SU-DHL-6 (cell line): ENCODE data around the gene CSNK2B.

ENCODE experiments used
- H2AFZ ChIP-seq: fragments of 200-600 bp; sonication (generic); 2 replicates; pipeline ENCODE4 v1.6.1; 2014; ENCODE audit warnings: low read depth, mild to moderate bottlenecking, moderate library complexity, mixed read lengths, antibody characterized with exemption, low read length; ENCODE audit not compliant: severe bottlenecking
- H3F3A ChIP-seq: fragments of 200-600 bp; shearing (Covaris generic); 2 replicates; pipeline ENCODE4 v1.6.0; 2016; ENCODE audit warnings: antibody characterized with exemption, mild to moderate bottlenecking; ENCODE audit not compliant: insufficient read depth
- H3K27ac ChIP-seq: fragments of 200-600 bp; sonication (generic); 2 replicates; pipeline ENCODE4 v1.5.1; 2016; ENCODE audit warnings: low read depth, mild to moderate bottlenecking, low read length, moderate library complexity, mixed read lengths
- H3K27me3 ChIP-seq: fragments of 200-600 bp; sonication (generic), shearing (Covaris generic); 2 replicates; pipeline ENCODE4 v1.6.0; 2014; ENCODE audit warnings: mild to moderate bottlenecking, low read length
- H3K36me3 ChIP-seq: fragments of 200-600 bp; sonication (generic); 2 replicates; pipeline ENCODE4 v1.6.1; 2014; ENCODE audit warnings: mild to moderate bottlenecking, low read length, mixed read lengths
- H3K4me2 ChIP-seq: fragments of 300-600, 200-600 bp; shearing (Covaris generic), sonication (generic); 2 replicates; pipeline ENCODE4 v1.6.0; 2014; ENCODE audit warnings: low read length, low read depth, mild to moderate bottlenecking; ENCODE audit not compliant: poor library complexity, severe bottlenecking
- H3K4me3 ChIP-seq: fragments of 200-600 bp; sonication (generic); 2 replicates; pipeline ENCODE4 v1.5.1; 2014; ENCODE audit warnings: antibody characterized with exemption, low read length, mild to moderate bottlenecking, mixed read lengths; ENCODE audit not compliant: insufficient read depth, poor library complexity, severe bottlenecking
- H3K79me2 ChIP-seq: fragments of 200-600 bp; sonication (generic); 2 replicates; pipeline ENCODE4 v1.6.1; 2014; ENCODE audit warnings: mild to moderate bottlenecking, low read length, moderate library complexity; ENCODE audit not compliant: insufficient read depth
- H3K9ac ChIP-seq: fragments of 200-600 bp; sonication (generic); 2 replicates; pipeline ENCODE4 v1.7.0; 2014; ENCODE audit warnings: mild to moderate bottlenecking, low read length
- H3K9me2 ChIP-seq: fragments of 200-600 bp; sonication (generic); replicated peaks from 2 replicates; pipeline ENCODE4 v1.6.1; 2014; ENCODE audit warnings: low read length; ENCODE audit not compliant: insufficient read depth
- H3K9me3 ChIP-seq: fragments of 200-600 bp; sonication (generic); 2 replicates; pipeline ENCODE4 v1.6.1; 2014; ENCODE audit warnings: low read length, mixed read lengths; ENCODE audit not compliant: insufficient read depth
- H4K20me1 ChIP-seq: fragments of 200-600 bp; sonication (generic); 2 replicates; pipeline ENCODE4 v1.6.1; 2014; ENCODE audit warnings: low read depth, mild to moderate bottlenecking, antibody characterized with exemption, low read length, moderate library complexity, mixed read lengths
- EZH2phosphoT487 ChIP-seq: fragments of 200-600 bp; sonication (generic), shearing (Covaris generic); conservative IDR thresholded peaks from 2 replicates; pipeline ENCODE4 v1.6.1; 2018; ENCODE audit warnings: mild to moderate bottlenecking, antibody characterized with exemption, low read length, moderate library complexity, mixed read lengths
- TF ChIP-seq, protein P1 (sequence below): fragments of 200-600 bp; sonication (generic); IDR thresholded peaks from one replicate; pipeline ENCODE4 v1.5.1; 2017; ENCODE audit warnings: antibody characterized with exemption, mild to moderate bottlenecking, low read length, moderate library complexity; ENCODE audit not compliant: insufficient read depth, poor library complexity, severe bottlenecking

The CSNK2B gene

GRCh38 chr6:31631681-31632278, 34.1 kb upstream of the CSNK2B start:
- Histone ChIP-seq H3K36me3 (peaks cover 55% of the 10 kb centered on the region), H3K4me2 (no peak overlapping the region), H3K9me2 (no peaks in the 10 kb centered on the region), H3K27me3 (no peaks in the 10 kb centered on the region), H2AFZ (no peak overlapping the region), H3K9ac (no peak overlapping the region), H3K9me3 (no peaks in the 10 kb centered on the region), H3K4me3 (no peak overlapping the region), H3K27ac (no peak overlapping the region), H4K20me1 (no peaks in the 10 kb centered on the region; the same call in 1 of the 2 replicates), H3K79me2 (peaks cover 11% of the 10 kb centered on the region; the same call in 1 of the 2 replicates), H3F3A (peaks cover 33% of the 10 kb centered on the region)
- no peak for TF ChIP-seq EZH2phosphoT487
- TF ChIP-seq, protein P1, sequence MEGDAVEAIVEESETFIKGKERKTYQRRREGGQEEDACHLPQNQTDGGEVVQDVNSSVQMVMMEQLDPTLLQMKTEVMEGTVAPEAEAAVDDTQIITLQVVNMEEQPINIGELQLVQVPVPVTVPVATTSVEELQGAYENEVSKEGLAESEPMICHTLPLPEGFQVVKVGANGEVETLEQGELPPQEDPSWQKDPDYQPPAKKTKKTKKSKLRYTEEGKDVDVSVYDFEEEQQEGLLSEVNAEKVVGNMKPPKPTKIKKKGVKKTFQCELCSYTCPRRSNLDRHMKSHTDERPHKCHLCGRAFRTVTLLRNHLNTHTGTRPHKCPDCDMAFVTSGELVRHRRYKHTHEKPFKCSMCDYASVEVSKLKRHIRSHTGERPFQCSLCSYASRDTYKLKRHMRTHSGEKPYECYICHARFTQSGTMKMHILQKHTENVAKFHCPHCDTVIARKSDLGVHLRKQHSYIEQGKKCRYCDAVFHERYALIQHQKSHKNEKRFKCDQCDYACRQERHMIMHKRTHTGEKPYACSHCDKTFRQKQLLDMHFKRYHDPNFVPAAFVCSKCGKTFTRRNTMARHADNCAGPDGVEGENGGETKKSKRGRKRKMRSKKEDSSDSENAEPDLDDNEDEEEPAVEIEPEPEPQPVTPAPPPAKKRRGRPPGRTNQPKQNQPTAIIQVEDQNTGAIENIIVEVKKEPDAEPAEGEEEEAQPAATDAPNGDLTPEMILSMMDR = no peak

- Histone ChIP-seq H3K9me2 (no peaks in the 10 kb centered on the region), H3K9ac (no peak overlapping the region), H3K27ac (no peak overlapping the region), H3K79me2 (0 out of 2 replicates have a peak, but pooled peaks cover 5% of the 10 kb centered on the region), H3K9me3 (no peaks in the 10 kb centered on the region), H3F3A (peaks cover 37% of the 10 kb centered on the region), H3K4me3 (no peak overlapping the region), H3K36me3 (peaks cover 51% of the 10 kb centered on the region), H4K20me1 (no peaks in the 10 kb centered on the region; the same call in 1 of the 2 replicates), H3K4me2 (no peak overlapping the region), H2AFZ (no peak overlapping the region), H3K27me3 (no peaks in the 10 kb centered on the region)
- no peak for TF ChIP-seq EZH2phosphoT487
- TF ChIP-seq, protein P1 = no peak
Measured at GRCh38 chr6:31632279-31632946, 33.5 kb upstream of the CSNK2B start.

- H3K9me3 ChIP-seq = no peaks in the 10 kb centered on the region
- no peak overlapping the region for H3K9ac ChIP-seq
- H3K9me2 ChIP-seq = no peaks in the 10 kb centered on the region
- no peak overlapping the region for H2AFZ ChIP-seq
- peaks cover 48% of the 10 kb centered on the region for H3K36me3 ChIP-seq
- no peak overlapping the region for H3K4me3 ChIP-seq
- TF ChIP-seq EZH2phosphoT487 = no peak
- peaks cover 46% of the 10 kb centered on the region for H3F3A ChIP-seq
- H3K79me2 ChIP-seq = 0 out of 2 replicates have a peak, but pooled peaks cover 4% of the 10 kb centered on the region
- H3K27ac ChIP-seq = no peak overlapping the region
- H4K20me1 ChIP-seq = no peaks in the 10 kb centered on the region; the same call in 1 of the 2 replicates
- no peak overlapping the region for H3K4me2 ChIP-seq
- H3K27me3 ChIP-seq = no peaks in the 10 kb centered on the region
Measured at GRCh38 chr6:31633447-31633846, 32.4 kb upstream of the CSNK2B start.

DNA sequence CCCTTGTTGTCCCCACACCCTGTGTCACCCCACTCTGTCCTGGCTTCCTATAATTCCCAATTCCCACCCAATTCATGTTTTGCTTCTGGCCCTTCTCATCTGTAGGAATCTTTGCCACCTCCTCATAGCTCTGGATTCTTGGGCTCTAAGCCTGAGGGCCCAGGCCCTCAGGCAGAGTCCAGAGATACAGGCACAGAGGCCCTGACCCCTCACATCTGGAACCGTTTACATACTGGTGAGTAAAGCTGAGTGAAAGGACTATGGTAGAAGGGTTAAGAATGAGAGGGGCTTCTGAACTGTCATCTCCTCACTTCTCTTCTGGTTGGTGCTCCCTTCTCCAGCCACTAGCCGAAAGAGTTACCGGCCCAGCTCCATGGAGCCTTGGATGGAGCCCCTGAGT, 31.7 kb upstream of the CSNK2B start:
- Histone ChIP-seq H4K20me1 (no peaks in the 10 kb centered on the region; the same call in 1 of the 2 replicates), H3F3A (peaks cover 53% of the 10 kb centered on the region), H3K4me3 (no peak overlapping the region)

More for the DNA sequence above, 31.7 kb upstream of the CSNK2B start:
- Histone ChIP-seq H3K9ac (no peak overlapping the region), H2AFZ (no peak overlapping the region), H3K36me3 (peaks cover 42% of the 10 kb centered on the region), H3K79me2 (0 out of 2 replicates have a peak, but pooled peaks cover 4% of the 10 kb centered on the region), H3K9me2 (no peaks in the 10 kb centered on the region), H3K27me3 (no peaks in the 10 kb centered on the region), H3K27ac (no peak overlapping the region), H3K9me3 (no peaks in the 10 kb centered on the region), H3K4me2 (no peak overlapping the region)
- TF ChIP-seq, protein P1 = no peak
- no peak for TF ChIP-seq EZH2phosphoT487
